Sigmoid colon (tissue), 7 donors: ENCODE results near the gene MYO7B. TPM values are rescaled to one million over a fixed set of nuclear protein-coding genes. Genes with fewer than 3 reads are reported as not detected.

Source experiments
- DNase-seq: peaks from one replicate; pipeline ENCODE4 v3.0.0-alpha.2; 2019
- H3K27ac ChIP-seq, 4 donors: fragments of 200-600 bp; sonication (generic); one replicate each; pipeline ENCODE4 v1.5.1; 2016 to 2019; ENCODE audit warnings: mild to moderate bottlenecking in 1 of 4
- H3K27me3 ChIP-seq, 3 donors: fragments of 200-600 bp; sonication (generic); one replicate each; pipeline ENCODE4 v1.5.1; 2019; ENCODE audit warnings: mild to moderate bottlenecking in 1 of 3
- H3K36me3 ChIP-seq, 4 donors: fragments of 200-600 bp; sonication (generic); one replicate each; pipeline ENCODE4 v1.5.1; 2016 to 2019
- H3K4me1 ChIP-seq, 4 donors: fragments of 200-600 bp; sonication (generic); one replicate each; pipeline ENCODE4 v1.5.1; 2017 to 2019
- H3K4me3 ChIP-seq, 4 donors: fragments of 200-600 bp; sonication (generic); one replicate each; pipeline ENCODE4 v1.5.1; 2017 to 2019; ENCODE audit warnings: mild to moderate bottlenecking in 2 of 4, moderate library complexity in 1 of 4
- H3K9me3 ChIP-seq, 4 donors: fragments of 200-600 bp in 3 of 4; sonication (generic) in 3 of 4; one replicate each; pipeline versions ENCODE4 v1.5.1 to v1.6.1; 2013 to 2019
- EP300 ChIP-seq, 4 donors: sonication (generic); formaldehyde crosslinking; IDR thresholded peaks; one replicate each; pipeline ENCODE4 v1.6.1; 2017; ENCODE audit warnings: antibody characterized with exemption in 4 of 4
- POLR2A ChIP-seq, 2 donors: fragments of 450-650 bp; IDR thresholded peaks; one replicate each; pipeline ENCODE4 v1.6.1; 2016; ENCODE audit warnings: antibody characterized with exemption in 2 of 2, mild to moderate bottlenecking in 2 of 2, moderate library complexity in 2 of 2
- POLR2AphosphoS5 ChIP-seq, 4 donors: sonication (generic); formaldehyde crosslinking; IDR thresholded peaks; one replicate each; pipeline ENCODE4 v1.6.1; 2017; ENCODE audit warnings: antibody characterized with exemption in 4 of 4
- WGBS, 2 donors: extraction: QIAGEN DNeasy Blood & Tissue Kit; methylation state at CpG; one replicate each; pipeline ENCODE4 v1.1.7; 2013; 5-methylcytosine and 5-hydroxymethylcytosine counted together
- intact Hi-C: fragments of 100-400 bp; cut with DNase I; formaldehyde crosslinking; loops from one replicate; pipeline ENCODE4 v1.15.1; 2023
- polyA plus RNA-seq, 3 donors: library from polyadenylated mRNA; stranded (reverse); fragments of 200-250 nt; gene quantifications; one replicate each; pipeline ENCODE4 v1.2.3, GENCODE V29; 2013
- total RNA-seq, 4 donors: library from RNA; depleted of rRNA; stranded (reverse); fragments of >200 nt; gene quantifications; one replicate each; pipeline ENCODE4 v1.1.0, GENCODE V29; 2016
- TF ChIP-seq, protein P1 (sequence below), 4 experiments: fragments of 450-650 bp in 3 of 4; fragments of 200-600 bp in 1 of 4; IDR thresholded peaks; one replicate each; pipeline ENCODE4 v1.5.1; 2016 to 2019; ENCODE audit warnings: antibody characterized with exemption in 4 of 4, mild to moderate bottlenecking in 3 of 4, moderate library complexity in 2 of 4
- donor health status: healthy with polysubstance abuse.
- donor health status: Bipolar disorder and iron deficiency.
- donor health status: healthy.

MYO7B gene
- total and polyA plus RNA-seq, 7 donors: 0.54 to 128 (median 30.3) TPM; not detected in 1

DNA sequence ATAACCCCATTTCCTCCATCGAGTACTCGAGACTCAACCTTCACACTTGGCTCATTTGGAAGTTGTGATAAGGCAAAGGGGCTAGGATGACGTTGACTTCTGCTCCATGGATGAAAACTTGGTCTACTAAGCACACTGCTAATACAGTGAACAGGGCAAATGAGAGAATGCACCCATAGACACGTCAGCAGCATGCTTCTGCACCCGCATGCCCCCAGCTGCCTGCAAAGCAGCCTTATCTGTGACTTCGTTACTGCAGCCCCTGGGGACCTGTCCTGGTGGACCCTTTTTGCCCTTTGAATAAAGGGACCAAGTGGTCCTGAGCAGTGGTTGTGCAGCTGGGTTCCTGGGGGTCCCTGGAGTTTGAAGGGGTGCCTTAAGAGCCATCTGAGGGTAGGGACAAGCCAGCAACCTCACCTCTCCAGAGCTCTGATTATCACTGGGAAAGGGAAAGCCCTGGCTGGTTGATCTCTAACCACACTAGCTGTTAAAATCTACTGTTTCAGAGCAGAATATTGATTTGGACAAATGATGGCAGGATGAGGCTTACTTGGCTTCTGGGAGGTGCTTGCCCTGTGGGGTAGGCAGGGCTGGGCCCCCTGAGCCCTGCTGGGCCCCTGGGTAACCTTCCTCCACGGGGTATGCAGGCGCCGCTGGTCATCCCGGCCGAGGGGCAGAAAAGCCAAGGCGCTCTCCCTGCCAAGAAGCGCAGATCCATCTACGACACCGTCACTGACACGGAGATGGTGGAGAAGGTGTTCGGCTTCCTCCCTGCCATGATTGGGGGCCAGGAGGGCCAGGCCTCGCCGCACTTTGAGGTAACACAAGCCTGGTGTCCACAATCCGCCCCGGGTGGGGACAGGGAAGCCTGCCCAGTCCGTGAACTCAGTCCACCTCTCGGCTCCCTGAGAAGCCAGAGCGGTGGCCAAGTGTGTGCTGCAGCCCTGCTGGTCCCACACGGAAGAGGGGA, 72.9 kb downstream of the MYO7B start:
- H3K36me3 ChIP-seq: no peaks in the 10 kb centered on the region

GRCh38 chr2:127609031-127609751, 73.7 kb downstream of the MYO7B start:
- H3K9me3 ChIP-seq: peaks cover 0 to 8% (median 3%) of the 10 kb centered on the region in 4 donors
- no peaks in the 10 kb centered on the region for H3K27me3 ChIP-seq
- 84 to 93% methylated on average over 24 of the region's 24 CpGs for WGBS, 2 donors
- H3K4me1 ChIP-seq: no peaks in the 10 kb centered on the region
- no peak overlapping the region for H3K4me3 ChIP-seq
- no peak for TF ChIP-seq POLR2A (IDR thresholded peaks at IDR 0.05)
- DNase-seq: peak; percentile 52
- intact Hi-C loops: no loop called here
- no peaks in the 10 kb centered on the region for H3K36me3 ChIP-seq
- no peak overlapping the region for H3K27ac ChIP-seq

More for the DNA sequence above, 72.9 kb downstream of the MYO7B start:
- no peaks in the 10 kb centered on the region for H3K4me1 ChIP-seq
- 89 to 92% methylated on average over 25 of the region's 25 CpGs for WGBS, 2 donors
- peak; percentile 42 for DNase-seq
- TF ChIP-seq POLR2A (IDR thresholded peaks at IDR 0.05) (no peak), POLR2AphosphoS5 (IDR thresholded peaks at IDR 0.05) (no peak), EP300 (IDR thresholded peaks at IDR 0.05) (no peak)
- TF ChIP-seq, protein P1, sequence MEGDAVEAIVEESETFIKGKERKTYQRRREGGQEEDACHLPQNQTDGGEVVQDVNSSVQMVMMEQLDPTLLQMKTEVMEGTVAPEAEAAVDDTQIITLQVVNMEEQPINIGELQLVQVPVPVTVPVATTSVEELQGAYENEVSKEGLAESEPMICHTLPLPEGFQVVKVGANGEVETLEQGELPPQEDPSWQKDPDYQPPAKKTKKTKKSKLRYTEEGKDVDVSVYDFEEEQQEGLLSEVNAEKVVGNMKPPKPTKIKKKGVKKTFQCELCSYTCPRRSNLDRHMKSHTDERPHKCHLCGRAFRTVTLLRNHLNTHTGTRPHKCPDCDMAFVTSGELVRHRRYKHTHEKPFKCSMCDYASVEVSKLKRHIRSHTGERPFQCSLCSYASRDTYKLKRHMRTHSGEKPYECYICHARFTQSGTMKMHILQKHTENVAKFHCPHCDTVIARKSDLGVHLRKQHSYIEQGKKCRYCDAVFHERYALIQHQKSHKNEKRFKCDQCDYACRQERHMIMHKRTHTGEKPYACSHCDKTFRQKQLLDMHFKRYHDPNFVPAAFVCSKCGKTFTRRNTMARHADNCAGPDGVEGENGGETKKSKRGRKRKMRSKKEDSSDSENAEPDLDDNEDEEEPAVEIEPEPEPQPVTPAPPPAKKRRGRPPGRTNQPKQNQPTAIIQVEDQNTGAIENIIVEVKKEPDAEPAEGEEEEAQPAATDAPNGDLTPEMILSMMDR (IDR thresholded peaks at IDR 0.05): no peak
- H3K9me3 ChIP-seq: peaks cover 0 to 4% (median 3%) of the 10 kb centered on the region in 4 donors
- no peak overlapping the region for H3K4me3 ChIP-seq
- intact Hi-C loops: no loop called here
- no peak overlapping the region for H3K27ac ChIP-seq
- H3K27me3 ChIP-seq: no peaks in the 10 kb centered on the region

GRCh38 chr2:127609818-127610217, 74.3 kb downstream of the MYO7B start:
- Histone ChIP-seq H3K27ac (no peak overlapping the region), H3K36me3 (no peaks in the 10 kb centered on the region), H3K4me3 (no peak overlapping the region), H3K9me3 (peaks cover 0 to 8% (median 3%) of the 10 kb centered on the region in 4 donors), H3K4me1 (no peaks in the 10 kb centered on the region), H3K27me3 (no peaks in the 10 kb centered on the region)
- DNase-seq: peak; percentile 50
- TF ChIP-seq POLR2AphosphoS5 (IDR thresholded peaks at IDR 0.05) (no peak), EP300 (IDR thresholded peaks at IDR 0.05) (no peak), POLR2A (IDR thresholded peaks at IDR 0.05) (no peak)
- TF ChIP-seq, protein P1 (IDR thresholded peaks at IDR 0.05): no peak
- intact Hi-C loops: no loop called here
- 96 to 97% methylated on average over 8 of the region's 8 CpGs for WGBS, 2 donors

GRCh38 chr2:127610561-127610960, 75.1 kb downstream of the MYO7B start:
- H3K4me1 ChIP-seq: no peaks in the 10 kb centered on the region
- 91 to 92% methylated on average over 1 of the region's 1 CpG for WGBS, 2 donors
- TF ChIP-seq EP300 (IDR thresholded peaks at IDR 0.05) (no peak), POLR2A (IDR thresholded peaks at IDR 0.05) (no peak), POLR2AphosphoS5 (IDR thresholded peaks at IDR 0.05) (no peak)
- TF ChIP-seq, protein P1 (IDR thresholded peaks at IDR 0.05): no peak
- peak; percentile 22 for DNase-seq
- H3K9me3 ChIP-seq: peaks cover 0 to 8% (median 3%) of the 10 kb centered on the region in 4 donors
- no peaks in the 10 kb centered on the region for H3K27me3 ChIP-seq
- no peaks in the 10 kb centered on the region for H3K36me3 ChIP-seq
- intact Hi-C loops: no loop called here
- H3K27ac ChIP-seq: no peak overlapping the region
- no peak overlapping the region for H3K4me3 ChIP-seq
